Iris pigment epithelial cell (primary cell): ENCODE results near the gene GARNL3.

Source experiments
- DNase-seq: peaks from one replicate; pipeline ENCODE4 v3.0.0-alpha.2; 2011; ENCODE audit warnings: low read depth

GARNL3 gene, protein sequence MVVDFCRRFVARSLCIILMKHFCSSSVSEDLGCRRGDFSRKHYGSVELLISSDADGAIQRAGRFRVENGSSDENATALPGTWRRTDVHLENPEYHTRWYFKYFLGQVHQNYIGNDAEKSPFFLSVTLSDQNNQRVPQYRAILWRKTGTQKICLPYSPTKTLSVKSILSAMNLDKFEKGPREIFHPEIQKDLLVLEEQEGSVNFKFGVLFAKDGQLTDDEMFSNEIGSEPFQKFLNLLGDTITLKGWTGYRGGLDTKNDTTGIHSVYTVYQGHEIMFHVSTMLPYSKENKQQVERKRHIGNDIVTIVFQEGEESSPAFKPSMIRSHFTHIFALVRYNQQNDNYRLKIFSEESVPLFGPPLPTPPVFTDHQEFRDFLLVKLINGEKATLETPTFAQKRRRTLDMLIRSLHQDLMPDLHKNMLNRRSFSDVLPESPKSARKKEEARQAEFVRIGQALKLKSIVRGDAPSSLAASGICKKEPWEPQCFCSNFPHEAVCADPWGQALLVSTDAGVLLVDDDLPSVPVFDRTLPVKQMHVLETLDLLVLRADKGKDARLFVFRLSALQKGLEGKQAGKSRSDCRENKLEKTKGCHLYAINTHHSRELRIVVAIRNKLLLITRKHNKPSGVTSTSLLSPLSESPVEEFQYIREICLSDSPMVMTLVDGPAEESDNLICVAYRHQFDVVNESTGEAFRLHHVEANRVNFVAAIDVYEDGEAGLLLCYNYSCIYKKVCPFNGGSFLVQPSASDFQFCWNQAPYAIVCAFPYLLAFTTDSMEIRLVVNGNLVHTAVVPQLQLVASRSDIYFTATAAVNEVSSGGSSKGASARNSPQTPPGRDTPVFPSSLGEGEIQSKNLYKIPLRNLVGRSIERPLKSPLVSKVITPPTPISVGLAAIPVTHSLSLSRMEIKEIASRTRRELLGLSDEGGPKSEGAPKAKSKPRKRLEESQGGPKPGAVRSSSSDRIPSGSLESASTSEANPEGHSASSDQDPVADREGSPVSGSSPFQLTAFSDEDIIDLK

DNA sequence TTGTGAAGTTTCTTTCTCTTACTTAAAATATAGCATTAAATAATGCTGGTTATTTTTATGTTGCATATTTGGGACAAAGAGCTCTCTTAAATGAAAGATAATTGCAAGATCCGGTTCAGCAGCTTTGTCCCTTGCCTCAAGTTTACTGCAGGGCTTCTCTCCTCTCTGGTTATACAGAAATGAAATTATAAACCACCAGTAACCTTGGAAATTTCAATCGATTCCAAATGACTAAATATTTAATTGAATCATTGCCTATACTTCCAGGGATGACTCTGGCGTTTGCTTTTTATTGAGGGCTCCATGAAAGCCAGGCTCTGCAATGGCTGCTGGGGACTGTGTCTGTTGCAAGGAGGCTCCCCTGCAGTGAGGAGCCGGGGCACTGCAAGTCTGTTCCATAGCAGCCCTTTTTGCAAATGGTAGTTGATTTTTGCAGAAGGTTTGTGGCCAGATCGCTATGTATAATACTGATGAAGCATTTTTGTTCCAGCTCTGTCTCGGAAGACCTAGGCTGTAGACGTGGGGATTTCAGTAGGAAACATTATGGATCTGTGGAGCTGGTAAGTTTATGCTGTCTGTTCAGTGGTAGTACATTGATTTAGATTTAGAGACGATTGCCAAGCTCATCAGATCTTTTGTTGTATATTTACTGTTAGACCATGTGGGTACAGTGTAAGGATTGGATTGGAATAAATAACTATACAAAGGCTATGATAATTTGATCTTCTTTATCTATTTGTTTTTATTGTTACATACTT is at the start of gene GARNL3:
TSS of gene GARNL3 (plus strand) at position 313 of the 758 bp plus-strand sequence. CDS start at position 417, 104 bp downstream.
- no peak for DNase-seq

DNA sequence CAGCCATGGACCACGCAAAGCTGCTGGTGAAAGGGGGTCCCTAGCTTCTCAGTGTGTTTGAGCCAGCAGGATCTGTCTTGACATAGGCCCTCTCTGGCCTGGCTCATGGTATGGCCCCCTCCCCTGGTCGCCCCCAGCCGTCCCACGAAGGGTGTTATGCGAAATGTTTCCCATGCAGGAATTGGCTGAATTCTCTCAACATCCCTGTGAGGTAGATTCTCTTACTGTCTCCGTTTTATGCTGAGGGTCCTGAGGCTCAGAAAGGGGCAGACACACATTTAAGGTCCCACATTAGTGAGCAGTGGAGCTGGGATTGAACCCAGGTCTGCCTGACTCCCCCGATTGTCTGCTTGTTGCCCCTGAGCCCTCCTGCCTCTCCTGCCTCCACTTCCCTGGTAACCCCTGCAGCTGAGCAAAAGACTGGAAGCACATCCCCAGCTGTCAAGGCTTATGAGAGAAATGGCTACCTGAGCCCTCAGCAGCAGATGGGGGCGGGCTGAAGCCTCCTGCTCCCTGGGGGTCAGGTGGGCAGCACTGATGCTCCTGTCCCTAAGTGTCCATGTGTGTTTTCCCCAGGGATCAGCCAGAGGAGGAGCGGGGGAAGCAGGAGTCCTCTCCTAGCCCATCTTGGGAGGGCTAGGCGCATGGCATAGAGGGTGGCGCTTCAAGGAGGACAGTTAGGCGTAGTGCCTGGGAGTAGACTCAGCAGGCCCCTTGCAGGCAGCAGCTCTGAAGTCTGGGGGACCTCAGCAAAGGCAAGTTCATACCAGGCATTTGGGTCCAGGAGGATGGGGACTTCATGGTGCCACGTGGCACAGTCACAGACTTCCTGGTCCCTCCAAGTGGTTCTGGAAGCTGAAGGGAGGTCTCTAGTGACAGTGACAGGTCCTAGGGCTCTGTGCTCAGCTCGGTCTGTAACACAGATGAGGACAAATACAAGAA is 49.0 kb upstream of the GARNL3 start:
- DNase-seq, result no peak

DNA sequence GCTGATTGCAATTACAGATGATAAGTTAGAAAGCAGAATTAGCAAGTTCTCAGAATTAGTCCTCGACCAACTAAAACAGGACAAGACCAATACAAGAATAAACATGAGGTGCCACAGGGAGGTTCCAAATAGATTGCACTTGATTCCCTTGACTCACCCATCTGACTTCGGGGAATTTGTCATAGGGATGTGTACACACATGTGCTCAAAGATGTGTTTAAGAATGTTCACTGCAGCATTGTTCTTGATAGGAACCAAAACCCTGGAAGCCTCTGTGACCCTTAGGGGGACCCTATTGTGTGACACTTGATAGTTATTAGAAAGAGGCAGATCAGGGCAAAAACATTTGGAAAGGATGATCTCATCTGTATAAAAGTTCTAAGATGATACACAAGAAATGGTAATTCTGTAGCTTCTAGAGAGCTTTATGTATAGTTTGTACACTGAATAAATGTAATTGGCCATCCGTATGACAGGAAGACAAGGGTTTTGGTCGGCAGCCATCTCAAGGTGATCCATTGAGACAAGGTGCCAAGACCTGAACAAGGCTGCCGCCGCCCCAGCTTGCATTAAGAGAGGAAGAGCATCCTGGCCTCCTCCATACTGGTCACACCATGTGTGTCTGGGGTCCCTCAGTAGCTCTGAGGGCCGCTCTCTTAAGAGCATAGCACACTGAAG is 48.2 kb upstream of the GARNL3 start:
- no peak for DNase-seq

DNA sequence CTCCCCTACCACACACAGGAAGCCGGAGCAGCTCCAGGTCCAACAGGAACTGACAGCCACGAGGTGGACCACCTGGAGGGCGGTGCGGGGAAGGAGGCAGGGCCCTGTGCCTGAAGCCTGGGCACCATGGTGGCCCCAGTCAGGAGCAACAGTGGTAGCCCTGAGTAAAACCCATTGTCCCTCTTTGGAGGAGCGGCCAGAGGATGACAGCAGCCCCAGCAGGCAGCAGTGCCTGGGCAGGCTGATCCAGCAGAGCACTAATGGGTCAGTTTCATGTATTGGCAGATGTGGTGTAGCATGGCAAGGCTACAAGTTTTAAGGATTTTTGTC is 47.7 kb upstream of the GARNL3 start:
- DNase-seq, result no peak

DNA sequence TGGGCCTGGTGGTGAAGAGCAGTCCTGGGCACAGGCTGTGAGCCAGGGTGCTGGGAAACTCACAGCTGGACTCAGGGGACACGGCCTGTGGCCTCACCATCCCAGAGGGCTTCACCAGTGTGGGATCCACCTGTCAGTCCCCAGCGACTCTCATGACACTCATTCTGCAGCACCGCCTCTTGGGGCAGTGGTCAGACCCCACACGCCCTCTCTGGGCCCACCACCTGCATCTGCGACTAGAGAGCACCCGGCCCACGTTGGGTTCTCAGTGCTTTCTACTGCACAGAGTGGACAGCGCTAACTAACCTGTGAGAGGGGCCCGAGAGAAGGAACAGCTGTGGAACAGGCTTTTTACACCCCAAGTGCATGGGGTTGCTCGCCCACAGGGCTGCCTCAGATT is 45.8 kb upstream of the GARNL3 start:
- DNase-seq, result no peak

DNA sequence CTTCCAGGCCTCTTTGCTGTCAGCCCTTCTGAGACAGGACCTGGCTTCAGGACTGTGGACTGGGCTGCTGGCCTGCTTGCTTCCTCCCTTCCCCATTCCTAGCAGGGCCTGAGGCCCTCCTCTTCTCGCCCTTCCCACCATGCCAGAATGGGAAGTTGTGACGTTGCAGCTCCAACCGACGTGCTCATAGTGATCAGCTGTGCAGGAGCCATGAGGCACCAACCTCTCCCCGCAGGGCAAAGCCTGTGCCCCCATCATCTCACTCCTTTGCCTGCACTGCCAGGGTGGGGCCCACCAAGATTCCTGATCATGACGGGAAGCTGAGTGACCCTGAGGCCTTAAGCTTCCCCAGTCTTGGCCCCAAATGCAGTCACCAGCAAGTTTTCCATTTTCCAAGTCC is 45.1 kb upstream of the GARNL3 start:
- no peak for DNase-seq

DNA sequence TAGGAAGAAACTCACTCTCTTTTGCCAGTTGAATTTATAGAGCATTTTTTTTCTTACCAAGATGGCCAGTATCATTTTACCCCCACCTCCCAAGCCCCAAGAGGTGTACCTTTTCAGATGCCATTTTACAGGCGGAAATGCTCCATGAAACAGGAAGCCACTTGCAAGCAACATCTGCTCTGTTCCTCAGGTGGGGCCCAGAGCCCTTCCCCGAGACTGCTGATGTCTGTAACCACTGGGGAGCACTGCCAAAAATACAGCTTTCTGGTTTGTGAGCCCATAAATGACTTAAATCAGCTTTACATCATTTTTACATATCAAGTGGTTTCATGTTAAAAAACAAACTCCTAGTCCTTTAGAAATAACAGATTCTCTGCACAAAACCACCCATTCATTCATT is 42.9 kb upstream of the GARNL3 start:
- no peak for DNase-seq

DNA sequence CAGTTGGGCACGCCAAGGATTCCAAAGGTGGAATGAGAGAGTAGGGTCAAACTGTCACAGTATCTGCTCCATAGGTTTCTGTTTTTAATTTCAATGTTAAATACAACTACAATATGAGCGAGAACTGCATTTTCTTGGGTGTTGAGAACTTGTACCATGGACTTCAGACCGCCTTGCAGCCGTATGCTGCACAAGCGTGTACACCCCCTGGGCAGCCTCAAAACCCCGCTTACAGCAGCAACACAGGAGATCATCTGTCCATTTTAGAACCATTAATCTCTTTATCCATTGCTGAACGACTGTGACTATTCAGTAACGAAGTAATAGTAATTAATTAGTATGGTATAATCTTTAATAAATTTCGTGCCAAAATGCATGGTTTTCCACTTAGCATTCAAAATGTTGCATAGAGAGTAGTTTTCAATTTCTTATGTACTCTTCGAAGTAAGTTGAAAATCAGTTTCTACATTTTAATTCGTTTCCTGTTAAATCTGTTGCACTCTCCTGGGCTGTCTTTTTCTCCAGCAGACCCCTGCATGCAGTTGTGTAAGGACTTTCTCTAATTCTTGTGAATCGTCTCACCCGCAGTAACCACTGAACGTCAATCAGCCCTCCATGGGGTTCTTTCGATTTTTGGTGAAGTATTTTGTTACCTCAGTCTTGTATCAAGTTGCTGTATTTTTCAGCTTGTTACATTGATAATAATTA is 42.0 kb upstream of the GARNL3 start:
- no peak for DNase-seq

DNA sequence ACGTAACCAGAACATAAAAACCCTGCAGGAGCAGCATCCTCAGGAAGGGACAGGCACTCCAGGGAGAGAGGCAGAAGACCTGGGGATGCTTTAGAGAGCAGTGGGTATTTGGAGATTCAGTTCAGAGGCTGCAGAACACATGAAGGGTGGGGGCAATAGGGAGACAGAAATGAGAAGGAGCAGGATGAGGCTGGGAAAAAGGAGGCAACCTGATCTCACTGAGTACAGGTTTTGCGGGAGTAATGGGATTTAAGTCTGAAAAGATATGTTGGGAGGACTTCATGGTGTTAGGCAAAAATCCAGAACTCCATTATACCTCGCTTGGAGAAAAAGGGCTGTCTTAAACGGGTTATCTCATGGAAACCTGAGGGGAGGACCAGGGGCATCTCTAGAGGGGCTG is 41.3 kb upstream of the GARNL3 start:
- no peak for DNase-seq

DNA sequence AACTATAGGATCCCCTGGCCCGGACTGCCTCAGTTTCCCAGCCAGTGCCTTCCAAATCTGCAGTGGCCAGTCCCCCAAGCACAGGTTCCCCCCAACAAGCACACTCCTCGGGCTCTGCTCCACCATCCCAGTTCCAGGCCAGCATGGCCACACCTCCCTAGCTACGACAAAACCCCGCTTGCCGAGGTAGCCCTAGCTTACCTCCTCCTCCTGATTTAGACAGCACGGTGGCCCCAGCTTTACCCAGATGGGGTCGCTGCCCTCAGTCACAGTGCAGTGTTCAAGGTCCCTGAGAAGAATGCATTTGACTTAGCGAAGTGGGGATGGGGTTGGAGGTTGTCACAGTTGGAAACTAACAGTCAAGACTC is 40.8 kb upstream of the GARNL3 start:
- DNase-seq, result no peak

DNA sequence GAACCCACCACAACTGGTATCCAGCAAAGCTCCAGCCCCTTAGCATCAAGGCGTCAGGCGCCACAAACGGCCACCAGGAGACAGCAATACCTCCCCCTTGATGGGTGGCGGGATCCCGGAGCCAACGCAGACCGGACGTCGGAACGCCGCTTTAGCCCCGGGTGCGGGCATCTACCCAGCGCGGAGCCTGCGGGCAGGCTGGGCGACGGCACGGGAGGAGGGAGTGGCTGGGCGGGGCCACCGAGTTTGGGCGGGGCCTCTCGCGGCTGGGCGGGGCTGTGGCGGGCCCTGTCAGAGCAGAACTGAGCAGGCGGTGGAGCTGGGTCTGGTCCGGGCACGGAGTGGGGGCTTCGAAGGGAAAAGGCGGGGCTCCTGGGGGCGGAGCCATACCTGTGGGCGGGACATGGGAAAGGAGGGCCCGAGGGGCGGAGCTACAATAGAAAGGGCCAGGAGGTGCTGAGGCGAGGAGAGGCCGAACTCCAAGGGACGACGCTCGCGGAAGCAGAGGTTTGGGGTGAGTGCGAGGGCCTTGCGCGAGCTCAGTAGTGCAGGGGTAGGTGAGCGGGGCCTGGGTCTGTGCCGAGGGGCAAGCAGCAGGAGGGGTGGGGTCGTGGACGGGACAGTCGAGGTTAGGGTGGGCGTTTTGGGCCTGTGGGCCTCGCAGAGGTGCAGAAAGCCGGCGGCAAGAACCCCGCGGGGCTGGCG is 40.2 kb upstream of the GARNL3 start:
- DNase-seq, result peak; percentile 70

DNA sequence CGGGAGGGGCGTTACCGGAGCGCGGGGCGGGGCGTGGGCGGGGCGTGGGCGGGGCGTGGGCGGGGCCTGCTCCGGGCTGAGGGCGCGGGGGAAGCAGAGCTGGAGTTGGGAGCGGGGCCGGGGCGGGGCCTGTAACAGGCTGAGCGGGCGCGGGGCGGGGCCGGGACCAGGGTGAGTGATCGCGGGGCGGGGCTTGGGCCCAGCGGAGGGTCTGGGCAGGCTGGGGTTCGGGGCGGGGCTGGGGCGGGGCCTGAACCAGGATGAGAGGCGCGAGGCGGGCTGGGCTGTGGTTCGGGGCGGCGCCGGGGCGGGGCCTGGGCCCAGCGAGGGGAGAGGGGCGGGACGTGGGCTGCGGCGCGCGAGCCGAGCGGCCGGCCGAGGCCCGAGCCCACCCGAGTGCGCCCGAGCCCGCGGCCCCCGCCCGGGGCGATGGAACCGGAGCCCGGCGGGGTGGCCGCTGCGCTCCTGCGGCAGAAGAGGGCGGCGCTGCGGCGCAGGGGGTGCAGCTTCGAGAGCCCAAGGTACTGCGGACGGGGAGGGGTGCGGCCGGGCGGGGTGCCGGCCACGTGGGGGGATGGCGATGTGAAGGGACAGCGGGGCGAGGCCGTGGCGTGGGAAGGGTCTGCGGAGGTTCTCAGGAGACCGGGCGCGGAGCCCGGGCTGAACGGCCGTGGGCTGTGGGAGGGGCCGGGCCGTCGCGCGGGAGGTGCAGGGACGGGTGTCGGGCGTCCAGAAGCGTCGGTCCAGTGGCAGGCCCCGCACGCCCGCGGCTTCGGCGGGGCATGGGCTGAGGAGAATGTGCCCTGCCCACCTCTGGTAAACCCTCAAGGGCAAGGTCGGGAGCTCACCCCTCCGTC is 39.5 kb upstream of the GARNL3 start:
- DNase-seq, result peak; percentile 84

DNA sequence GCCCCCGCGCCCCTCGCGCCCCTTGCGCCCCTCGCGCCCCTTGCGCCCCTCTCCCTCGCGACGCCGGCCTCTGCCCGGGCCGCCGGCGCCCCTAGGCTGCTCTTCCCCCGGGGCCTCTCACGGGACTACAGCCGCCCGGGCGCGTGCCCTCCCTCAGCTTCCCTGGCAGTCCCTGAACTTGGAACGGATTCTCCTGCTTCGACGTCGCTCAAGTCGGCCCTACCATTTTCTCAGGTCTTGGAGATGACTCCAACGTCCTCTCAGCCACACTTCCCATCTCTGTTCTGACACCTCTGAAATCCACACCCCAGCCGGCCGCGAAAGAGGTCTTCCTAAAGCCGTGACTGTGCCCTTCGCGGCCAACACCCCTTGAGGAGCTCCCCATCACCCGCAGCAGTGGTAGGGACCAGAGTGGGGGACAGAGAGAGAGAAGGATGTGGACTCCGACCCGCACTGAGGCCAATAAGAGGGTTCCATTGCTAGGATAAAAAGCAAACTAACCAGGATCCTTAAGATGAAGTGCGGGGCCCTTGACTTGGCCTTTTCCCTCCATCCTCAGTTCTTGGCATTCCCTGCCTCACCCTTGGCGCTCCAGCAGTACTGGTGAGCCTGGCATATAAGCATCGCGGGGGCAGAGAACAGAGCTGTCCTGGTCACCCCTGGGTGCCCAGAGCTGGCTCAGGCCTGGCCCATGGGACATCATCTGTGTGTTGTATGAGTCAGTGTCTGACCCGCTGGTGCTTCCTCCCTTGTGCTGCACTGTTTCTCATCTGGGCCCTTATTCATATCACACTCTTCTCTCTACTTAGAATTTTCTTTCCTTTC is 38.6 kb upstream of the GARNL3 start:
- DNase-seq, result no peak

DNA sequence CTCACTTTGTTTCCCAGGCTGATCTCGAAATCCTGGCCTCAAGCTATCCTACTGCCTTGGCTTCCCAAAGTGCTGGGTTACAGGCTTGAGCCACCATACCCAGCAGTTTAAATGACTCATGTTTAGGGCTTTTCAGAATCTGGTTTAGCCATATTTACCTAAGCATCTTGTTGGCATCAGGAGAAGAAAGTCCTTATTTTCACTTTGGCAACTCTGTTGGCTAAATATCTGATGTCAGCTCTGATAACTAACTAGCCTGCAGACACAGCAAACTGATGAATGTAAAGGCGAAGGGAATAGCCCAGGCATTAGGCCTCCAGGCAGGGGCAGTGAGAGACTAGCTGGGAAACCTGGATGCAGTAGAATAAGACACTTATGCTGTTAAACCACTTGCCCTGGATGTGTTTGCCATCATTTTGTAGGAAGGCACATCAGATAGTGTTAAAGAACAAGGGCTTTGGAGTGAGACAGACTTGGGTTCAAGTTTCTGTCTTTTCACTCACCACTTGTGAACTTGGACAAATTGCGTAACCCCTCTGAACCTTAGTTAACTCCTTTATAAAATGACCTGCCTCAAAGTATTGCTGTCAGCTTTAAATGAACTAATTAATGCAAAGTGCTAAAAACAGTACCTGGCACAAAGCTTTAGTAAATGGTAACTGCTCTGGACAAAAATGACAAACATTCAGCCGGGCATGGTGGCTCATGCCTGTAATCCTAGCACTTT is 34.7 kb upstream of the GARNL3 start:
- no peak for DNase-seq

DNA sequence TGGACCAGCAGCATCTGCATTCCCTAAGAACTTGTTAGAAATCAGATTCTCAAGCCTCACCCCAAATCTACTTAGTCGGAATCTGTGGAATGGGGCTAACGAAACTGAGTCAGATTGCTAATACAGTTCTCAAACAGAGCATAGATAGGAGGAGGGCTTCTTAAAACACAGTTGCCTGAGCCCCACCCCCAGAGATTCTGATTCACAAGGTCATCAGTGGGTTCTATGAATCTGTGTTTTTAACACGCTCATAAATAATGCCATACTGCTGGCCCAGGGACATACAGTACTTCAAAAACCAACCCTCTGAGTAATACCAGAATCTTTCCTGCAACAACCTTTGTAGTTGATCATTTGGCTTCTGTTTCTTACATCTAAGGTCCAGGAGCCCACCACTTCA is 32.9 kb upstream of the GARNL3 start:
- DNase-seq, result no peak

DNA sequence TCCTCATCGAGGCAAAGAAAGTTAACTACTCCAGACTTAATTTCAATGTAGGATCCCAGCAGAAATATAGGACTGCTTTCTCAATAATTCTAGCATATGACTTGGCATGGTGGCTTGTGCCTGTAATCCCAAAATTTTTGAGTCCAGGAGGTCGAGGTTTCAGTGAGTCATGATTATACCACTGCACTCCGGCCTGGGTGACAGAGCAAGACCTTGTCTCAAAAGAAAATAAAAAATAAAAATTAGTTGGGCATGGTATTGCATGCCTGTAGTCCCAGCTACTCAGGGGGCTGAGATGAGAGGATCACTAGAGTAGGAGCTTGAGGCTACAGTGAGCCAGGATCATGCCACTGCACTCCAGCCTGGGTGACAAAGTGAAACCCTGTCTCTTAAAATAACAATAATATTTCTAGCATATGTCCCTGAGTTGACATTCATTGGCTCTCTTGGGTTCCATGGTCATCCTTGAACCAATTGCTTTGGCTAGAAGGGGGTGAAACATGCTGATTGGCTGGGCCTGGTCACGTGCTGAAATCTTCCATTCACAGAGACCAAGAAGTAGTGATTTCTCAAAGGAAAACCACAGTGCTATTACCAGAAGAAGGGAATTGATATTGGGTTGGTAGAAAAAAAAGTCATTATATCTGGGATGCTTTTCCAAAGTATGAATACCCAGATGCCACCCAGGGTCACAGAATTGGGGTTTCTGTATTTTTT is 31.6 kb upstream of the GARNL3 start:
- no peak for DNase-seq
